Smooth muscle cell of the brain vasculature (primary cell): ENCODE results near the gene CCDC13.

Experiments
- DNase-seq: peaks from one replicate; pipeline ENCODE4 v3.0.0-alpha.2; 2012; ENCODE audit warnings: low read depth, low spot score

Gene CCDC13

DNA sequence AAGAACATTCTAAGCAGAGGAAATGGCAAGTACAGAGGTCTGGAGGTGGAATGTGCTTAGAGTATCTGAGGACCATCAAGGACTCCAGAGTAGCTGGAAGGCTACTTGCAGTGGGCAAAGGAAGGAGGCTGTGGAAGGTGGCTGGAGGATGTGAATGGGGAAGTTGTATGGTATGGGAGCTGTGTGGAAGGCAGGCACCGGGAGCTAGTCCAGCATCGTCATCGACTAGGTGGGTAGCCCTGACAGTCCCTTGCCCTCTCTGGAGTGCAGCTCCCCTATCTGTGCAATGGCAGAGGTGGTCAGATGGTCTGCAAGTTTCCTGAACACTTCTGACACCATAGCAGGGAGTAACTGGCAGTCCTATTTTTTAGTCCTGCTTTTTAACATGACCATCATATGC is 19.3 kb downstream of the CCDC13 start:
- no peak for DNase-seq

DNA sequence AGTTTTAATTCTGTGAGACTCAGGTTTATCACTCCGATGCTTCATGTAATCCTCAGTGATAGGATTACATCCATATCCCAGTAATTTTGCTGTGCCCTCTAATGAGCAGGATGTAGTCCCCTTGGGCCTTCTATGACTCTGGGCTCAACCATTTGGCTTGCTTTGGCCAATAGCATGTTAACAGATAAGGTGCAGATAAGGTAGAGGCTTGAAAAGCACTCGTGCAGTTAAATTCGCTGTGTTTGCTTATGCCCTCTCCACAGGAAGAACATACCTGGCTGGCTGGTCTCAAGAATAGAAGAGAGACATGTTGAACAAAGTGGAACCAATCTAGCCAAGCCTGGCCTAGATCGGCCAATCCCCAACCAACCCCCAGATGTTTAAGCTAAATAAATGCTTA is 20.1 kb downstream of the CCDC13 start:
- DNase-seq = no peak

DNA sequence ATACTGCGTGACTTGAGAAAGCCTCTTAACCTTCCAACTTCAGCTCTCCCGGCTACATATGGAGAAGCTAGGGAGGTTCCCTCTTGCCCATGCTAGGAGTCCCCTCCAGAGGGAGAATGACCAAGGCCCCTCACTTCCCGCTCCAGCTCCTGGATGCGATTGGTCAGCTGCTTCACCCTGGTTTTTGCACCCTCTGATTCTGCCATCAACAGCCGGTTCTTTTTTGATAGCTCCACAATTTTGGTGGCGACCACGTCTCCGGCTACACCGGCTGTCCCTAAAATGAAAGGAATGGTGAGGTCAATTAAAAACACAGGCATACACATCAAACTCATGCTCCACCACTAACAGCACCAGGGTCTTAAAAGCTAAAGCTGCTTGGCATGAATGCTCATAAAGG is 20.6 kb downstream of the CCDC13 start:
- no peak for DNase-seq

DNA sequence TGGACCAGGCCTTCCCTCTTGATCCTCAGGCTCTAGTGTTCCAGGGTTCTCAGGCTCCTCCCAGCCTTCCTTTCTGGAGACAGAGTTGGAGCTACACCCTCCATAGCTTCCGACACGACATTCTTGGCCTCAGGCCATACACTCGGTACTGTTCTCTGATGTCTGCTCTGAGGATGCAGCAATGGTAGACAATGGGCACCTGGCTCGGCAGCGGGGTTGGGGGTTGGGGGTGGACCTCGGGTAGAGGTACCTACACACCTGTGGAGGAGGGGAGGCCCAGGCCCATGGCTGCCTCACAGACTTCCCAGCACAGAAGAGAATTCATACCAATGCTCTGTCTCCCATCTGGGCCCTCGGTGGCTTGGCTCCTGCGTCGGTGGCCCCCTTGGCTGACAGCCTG is 21.4 kb downstream of the CCDC13 start:
- DNase-seq = no peak

DNA sequence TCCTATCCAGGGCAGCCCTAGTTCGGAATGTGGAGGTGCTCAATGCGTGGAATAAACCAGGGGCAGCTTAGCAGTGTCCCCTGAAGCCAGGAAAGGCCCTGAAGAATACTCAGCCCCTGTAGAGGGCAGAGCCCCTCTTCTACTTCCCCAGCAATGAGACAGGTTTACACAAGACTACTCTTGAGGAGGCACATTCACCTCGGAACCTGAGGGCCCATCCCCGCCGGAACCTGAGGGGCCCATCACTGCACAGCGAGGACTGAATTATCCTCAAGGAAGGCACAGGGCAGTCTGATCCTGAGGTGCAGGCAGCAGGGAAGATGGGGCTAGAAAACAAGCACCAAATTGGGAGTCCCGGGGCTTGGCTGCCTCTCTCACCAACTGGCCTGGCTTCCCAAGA is 22.2 kb downstream of the CCDC13 start:
- no peak for DNase-seq

DNA sequence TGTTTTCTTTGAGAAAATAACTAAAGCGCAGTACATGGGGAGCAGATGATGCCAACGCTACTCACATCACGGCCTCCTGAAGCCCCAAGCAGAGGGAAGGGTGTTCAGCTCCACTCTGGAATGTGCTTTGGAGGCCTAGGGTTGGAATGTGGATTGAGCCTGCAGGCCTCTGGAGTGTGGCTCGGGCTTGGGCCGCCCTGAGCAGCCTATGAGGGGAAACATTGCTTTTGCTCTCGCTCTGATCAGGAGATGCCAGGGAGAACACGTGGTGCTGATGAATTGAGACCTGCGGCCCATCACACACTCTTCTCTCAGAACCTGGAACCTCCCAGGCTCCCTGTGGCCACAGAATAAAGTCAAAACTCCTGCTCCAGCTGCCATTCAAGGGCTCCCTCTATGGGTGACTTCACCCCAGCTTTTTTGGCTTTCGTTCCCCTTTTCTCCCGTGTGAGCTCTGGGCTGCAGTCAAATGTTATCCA is 23.3 kb downstream of the CCDC13 start:
- no peak for DNase-seq

DNA sequence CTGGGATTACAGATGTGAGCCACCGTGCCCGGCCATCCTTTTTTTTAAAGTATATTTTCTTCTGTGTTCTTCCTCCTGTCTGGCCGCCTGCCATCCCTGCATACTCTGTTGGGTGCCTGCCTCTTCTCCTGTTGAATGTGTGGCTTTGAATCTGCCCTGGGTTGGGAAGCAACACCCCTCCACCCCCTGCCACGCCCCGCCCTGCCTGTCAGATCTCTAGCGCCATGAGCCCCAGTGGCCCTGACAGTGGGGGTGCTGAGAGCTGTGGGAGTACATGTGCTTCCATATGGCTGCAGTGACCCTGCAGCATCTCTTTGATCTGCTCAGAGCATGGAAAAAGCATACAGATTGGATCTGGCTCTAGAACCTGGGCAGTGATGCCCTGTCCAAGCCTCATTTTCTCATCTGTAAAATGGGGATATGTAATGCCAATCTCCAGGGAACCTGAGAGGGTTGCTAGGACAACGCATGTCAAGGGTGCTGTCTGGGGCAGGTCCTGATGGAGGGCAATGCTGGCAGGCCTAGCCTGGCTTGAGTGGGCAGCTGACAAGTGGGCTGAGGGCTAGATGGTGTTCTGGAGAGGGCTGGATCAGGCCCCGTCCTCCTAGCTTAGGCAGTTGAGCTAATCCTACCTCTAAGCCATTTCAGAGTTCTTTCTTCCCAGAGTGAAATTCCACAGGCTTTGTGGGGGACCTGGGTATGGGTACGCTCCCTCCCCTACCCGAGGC is 23.9 kb downstream of the CCDC13 start:
- no peak for DNase-seq

DNA sequence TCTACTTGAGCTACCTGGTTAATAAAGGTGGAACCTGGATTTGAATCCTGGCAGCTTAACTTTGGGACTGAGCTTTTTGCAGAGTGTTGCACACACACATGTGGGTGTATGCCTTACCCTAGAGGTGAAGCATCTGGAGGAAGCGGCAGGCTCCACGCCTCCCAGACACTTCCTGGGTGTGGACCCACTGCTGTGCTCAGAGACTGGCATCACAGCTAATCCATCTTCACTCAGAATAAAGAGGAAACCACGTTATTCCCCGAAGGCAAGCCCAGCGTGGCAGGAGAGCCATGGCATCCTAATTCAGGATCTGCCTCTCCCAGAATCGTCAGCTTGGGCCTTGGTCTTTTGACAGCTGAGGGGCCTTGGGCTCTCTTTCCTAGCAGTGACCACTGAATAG is 25.5 kb downstream of the CCDC13 start:
- DNase-seq = no peak

DNA sequence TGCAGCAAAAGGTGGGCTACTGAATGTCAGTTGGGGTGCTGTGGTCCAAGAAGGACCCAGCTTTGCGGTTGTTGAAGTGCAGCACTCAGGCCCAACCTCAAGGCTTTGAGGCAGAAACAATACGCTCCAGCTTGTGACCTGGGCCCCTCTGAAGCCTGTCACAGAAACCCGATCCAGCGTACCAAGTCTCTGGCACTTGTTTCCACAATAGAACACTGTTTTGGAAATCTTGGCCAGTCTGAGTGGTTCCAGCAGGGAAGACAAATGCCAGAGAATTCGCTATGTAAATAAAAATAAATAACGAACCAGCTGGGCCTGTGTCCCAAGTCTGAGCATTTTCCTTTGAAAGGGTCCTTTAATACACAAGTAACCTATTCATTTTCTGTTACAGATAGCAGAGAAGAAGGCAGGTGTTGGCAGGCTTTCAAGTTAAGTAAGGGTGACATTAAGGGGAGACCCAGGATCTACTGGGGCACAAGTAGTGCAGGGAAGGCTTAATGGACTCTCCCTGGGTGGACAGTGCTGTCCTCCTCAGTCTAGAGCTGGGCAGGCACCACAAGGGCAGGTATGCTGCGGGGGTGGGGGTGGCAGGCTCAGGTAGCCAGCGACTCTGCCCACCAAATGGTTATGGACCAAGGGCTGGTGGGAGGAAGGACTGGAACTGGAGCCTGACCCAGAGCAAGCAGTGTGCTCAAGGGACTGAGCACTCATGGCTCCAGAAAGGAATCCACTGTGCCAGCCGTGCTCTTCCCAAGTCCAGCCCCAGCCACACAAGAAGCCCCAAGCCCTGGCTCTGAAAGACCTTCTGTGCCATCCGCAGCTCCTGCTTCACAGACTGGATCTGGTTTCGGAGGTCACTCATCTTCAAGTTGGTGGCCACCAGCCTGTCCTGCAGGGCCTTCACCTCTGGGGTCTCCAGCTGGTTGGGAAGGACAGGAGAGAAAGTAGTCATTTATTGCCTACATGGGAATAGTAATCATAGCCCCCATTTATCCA is 26.3 kb downstream of the CCDC13 start:
- DNase-seq = no peak

DNA sequence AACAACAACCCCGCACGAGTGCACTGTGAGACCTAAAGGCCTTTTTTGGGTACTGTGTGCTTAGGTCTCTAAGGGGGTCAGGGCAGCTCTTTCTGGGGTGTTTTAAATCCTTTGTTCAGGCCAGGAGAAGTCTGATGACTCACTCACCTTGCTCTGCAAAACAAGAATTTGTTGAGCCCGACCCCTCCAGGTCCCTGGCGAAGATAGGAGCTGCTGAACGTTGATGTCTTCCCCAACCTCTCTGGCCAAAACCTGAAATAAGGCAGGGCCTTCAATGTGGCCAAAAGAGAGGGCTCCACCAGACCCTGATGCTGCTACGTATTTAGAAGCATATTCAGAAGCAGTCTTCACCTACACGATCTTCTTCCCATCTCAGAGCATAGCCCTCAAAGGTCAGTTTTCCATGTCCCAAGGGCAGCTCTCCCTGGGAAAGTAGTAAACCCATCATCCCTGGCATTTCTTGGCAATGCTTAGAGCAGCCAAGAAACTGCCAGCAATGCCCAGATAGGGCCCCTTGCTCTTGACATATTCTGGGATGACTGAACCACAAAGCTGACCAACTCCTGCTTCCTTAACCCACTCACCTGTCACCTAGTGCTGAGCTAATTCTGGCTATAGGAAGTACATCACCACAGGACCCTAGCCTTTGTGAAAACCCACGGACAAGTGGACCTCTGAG is 27.1 kb downstream of the CCDC13 start:
- no peak for DNase-seq

DNA sequence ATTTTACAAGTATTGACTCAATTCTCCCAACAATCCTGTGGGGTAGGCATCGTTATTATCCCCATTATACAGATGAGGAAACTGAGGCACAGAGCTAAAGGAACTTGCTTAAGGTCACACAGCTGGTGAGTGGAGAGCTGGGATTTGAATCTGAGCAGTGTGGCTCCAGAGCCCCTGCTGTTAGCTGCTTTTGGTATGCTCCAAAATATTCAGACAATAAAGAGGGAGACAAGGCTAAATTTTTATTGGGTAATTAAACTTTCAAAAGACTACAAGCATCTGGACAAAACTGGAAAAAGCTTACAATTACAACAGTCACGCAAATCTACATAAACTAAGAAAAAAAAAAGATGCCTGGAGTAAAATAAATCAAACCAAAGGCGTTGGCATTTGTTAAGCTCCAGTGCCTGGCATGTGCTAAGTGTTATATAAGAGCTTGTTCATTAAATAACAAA is 27.7 kb downstream of the CCDC13 start:
- DNase-seq = no peak

DNA sequence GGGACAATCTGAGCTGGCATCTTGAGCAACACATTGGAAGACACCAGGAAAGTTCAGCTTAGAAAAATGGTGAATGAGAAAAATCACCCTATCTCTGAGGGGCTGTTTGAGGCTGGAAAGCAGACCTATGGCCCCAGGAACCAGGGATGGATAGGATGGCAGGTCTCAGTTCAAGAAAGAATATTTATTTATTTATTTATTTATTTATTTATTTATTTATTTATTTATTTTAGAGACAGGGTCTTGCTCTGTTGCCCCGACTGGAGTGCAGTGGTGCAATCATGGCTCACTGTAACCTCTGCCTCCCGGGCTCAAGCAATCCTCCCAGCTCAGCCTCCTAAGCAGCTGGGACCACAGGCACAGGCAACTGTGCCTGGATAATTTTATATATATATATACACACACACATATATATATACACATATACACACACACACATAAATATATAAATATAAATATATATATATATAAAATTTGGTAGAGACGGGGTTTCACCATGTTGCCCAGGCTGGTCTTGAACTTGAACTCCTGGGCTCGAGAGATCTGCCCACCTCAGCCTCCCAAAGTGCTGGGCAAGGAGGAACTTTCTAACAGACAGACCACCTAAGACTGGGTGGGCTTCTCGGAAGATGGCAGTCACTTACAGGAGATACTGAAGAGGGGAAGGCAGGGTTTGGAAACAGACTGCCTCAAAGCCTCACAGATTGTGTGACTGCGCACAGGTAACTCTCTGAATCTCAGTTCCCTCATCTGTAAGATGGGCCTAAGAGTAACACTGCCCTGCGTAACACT is 29.7 kb downstream of the CCDC13 start:
- no peak for DNase-seq

DNA sequence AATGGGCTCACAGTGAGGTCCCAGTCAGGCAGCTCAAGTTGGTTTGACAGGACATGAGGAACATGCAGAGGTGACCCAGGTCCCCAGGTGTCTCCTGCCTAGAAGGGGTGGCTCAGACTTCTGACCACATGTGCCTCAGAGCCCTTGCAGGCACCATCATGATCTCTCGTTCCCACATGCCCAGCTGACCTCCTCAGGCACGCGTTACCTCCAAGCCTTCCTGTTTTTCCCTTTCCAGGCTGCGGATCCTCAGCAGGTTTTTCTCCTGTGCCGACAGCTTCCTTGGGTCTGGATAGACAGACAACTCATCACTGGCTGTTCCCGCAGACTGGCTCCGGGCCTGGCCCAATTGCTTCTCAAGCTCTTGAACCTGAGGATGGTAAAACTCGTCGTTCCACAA is 30.4 kb downstream of the CCDC13 start:
- DNase-seq = no peak

DNA sequence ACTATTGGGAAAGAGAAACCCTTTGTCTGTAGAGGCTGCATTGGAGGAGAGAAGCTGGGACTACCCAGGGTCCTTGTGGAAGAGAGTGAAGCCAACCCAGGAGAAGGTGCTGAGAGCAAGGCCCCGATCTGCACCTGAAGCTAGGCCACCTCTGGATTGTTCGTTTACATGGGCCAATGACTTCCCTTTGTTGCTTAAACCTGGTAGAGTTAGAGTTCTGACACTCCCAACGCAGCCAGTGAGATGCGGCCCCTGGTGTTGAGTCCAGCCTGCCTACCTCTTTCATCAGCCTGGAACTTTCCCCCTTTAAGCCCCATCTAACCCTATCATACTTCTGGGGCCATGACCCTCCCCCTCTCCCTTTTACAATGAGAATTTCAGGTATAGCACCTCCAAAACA is 30.8 kb downstream of the CCDC13 start:
- DNase-seq = no peak

DNA sequence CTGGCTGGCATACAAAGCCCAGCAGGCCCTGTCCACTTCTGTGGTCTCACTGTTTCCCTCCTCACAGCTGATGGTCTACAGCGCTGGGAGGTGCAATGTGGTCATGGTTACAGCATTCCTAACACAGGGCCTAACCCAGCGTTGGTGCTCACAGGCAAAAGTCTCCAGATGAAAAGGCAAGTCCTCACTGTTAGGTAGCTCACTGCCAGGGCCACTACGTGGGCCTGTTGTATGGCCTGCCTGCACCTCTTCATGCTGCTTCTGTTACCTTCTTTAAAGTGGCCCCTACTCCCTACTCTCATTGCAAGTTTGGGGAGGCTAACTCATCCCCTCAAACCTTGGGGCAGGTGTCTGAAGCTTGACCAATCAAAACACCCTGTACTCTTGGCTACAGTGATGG is 31.3 kb downstream of the CCDC13 start:
- DNase-seq = no peak

DNA sequence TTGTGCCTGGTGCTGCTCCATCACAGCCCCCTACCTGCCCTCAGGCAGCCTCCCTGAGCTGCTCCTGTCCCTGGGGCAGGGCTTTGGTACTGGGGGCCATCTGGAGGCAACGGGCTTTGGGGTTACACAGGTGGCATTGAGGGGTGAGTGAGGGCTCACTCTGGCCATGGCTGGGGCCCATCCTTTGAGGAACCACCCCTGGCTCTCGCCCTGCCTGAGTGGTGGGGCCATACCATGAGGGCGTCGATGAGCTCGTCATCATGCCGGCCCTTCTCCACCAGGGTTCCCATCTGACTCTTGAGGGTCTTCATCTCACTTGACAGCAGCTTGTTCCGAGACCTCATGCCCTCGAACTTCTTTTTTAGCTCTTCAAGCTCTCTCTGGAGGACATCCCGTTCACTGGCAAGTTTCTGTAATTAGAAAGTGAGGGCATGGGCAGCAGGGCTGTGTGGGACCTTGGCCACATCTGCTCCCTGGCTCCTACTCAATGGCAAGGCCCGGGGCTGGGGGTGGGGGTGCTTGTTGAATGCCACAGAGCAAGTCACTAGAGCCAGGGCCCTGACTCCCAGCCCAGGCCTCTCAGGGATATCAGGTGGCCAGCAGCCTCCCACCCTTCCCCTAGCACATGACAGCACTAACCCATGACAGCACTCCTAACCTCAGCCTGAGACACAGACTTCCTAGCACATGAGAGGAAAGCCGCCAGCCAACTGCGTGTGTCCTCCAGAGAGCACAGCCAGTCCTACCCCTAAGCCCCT is 33.5 kb downstream of the CCDC13 start:
- no peak for DNase-seq

DNA sequence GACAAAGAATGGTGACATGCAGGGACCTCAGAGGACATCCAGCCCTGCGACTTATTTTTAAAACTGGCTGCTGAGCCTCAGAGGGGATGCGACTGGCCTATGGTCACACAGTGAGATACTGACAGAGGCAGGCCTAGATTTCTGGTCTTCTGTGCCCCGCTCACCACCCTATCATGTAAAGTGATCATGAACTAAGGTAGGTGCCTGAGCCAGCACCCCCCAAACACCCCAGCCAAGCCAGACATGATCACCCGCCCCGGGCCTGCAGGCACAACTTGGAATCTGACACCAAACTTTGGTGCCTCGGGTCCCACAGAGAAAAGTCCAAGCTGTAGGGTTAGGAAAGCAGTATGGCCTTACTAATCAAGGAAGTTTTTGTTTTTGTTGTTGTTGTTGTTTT is 36.5 kb downstream of the CCDC13 start:
- DNase-seq = no peak

DNA sequence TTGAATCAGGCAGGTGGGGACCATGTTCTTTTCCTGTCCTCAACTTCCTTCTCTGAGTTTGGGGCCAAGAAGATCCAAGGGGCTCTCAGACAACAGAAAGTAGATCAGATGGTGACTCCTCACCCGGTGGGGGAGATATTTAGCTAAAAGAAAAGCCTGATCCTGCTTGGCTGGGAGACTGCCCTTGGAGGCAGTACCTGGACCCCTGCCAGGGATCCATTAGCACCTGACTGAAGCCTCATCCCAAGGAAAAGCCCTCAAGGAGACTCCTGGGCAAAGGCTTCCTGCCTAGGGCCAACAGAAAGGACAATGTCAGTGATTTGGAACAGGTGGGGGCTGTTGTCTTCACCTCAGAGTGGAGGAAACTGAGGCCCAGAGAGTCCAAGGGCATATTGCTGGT is 37.0 kb downstream of the CCDC13 start:
- no peak for DNase-seq

DNA sequence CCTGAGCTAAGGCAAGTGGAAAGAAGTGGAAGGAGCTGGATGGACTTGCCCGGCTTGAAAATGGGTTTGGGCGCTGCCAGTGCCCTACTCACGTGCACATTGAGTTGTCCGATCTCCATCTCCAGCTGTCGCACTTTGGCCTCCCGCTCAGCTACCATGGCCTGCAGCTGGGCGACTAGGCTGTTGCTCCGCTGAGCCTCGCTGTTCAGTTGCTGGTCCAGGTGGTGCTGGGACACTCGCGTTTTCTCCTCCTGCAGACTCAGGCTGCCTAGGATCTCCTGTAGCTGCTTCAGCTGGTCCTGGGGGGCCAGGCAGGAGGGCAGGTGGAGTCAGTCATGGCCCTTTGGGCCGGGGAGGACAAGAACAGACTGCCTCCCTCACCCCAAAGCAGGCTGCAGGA is 37.4 kb downstream of the CCDC13 start:
- DNase-seq = no peak

DNA sequence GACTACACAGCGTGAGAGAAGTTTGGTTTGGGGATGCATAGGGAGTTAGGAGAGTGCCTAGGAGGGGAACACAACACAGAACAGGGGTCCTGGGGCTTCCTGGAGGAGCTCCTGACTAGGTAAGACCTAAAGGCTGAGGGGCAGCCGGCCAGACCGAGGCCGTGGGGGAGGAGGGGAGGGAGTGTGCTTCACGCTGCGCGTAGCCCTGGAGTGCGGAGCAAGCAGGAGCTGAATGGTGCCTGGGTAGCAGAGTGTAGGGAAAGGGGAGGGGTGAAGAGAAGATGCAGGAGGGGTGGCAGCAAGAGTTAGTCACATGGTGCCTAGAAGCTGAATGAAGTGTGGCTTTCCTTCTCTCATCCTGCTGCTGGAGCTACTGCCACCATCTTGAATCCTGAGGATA is 38.0 kb downstream of the CCDC13 start:
- DNase-seq = no peak
